ENCODE measurements around the gene SERAC1.
"Not testable (repeated sequence)": the region's sequence is repeated elsewhere in the genome, so short reads cannot be mapped to it uniquely, and the experiment has no call there.

SERAC1 gene

DNA sequence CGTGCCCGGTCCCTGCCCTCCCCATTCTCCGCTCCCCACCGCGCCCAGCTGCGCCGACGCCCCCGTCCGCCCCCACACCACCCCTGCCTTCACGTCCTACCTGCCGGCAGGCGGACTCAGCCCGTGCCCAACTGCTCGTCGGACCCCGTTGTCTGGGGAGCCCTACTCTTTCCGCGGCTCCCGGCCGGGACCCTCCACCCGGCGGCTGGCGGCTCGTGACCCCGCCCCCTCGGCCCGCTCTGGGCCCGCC lies at the start of gene SERAC1:
SERAC1 (minus strand) TSS at position 223 of the 250 bp plus-strand sequence. CDS start 9,899 bp downstream, outside the sequence.
- DNase-seq = no peak

DNA sequence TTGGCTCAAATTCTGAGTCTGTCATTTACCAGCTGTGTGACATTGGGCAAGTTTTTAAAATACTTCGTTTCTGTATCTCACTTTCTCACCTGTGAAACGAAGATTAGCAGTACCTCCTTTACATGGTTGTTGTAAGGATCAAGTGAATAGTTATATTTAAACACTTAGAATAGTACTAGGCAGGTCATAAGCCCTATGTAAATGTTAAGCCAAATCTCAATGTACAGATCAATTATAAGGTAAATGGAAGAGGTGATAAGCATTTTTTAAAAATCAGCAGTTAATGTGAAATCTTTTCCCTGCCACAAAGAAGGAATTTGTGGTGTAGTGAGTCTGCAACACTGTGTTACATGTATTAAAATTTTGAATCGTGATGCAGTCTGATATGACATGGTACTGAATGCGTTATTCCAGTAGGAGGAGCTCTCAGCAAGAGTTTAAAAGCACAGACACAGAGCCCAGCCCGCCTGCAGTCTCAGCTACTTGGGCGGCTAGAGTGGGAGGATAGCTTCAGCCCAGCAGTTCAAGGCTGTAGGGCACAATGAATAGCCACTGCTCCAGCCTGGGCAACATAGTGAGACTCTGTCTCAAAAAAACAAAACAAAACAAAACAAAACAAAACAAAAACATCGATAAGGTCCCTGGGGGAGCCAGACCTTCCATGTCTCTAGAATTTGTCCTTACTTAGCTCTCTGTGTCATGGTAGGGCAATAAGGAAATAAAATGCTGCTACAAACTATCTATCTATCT lies 46.0 kb upstream of the SERAC1 start:
- DNase-seq = peak; percentile 48 to 73

DNA sequence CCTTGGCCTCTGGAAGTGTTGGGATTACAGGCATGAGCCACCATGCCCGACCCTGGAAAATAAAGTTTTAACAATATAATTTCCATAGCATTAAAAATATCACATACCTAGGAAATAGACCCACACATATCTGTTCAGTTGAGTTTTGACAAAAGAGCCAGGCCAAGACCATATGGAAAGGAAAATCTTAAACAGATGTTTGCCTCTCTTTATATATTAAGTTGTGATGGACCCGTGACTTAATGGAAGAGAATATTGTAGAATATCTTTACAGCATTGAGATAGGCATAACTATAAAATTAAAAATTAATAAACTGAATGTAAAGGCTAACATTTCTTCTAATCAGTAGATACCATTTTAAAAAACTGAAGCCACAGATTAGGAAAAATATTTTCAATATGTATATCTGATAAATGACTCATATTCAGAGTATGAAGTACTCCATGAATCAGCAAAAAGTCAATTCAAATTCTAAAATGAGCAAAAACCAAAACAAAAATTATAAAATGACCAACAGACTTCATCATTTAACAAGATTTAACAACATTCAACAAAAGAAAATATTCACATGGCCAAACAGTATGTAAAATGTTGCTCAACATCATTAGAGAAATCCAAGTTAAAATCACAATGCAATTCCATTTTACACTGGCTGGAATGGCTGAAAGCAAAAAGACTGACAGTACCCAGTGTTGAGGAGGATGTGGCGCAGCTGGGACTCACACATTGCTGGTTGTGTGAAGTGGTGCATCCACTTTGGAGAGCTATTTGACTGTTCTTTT lies 43.4 kb upstream of the SERAC1 start:
- DNase-seq = no peak

DNA sequence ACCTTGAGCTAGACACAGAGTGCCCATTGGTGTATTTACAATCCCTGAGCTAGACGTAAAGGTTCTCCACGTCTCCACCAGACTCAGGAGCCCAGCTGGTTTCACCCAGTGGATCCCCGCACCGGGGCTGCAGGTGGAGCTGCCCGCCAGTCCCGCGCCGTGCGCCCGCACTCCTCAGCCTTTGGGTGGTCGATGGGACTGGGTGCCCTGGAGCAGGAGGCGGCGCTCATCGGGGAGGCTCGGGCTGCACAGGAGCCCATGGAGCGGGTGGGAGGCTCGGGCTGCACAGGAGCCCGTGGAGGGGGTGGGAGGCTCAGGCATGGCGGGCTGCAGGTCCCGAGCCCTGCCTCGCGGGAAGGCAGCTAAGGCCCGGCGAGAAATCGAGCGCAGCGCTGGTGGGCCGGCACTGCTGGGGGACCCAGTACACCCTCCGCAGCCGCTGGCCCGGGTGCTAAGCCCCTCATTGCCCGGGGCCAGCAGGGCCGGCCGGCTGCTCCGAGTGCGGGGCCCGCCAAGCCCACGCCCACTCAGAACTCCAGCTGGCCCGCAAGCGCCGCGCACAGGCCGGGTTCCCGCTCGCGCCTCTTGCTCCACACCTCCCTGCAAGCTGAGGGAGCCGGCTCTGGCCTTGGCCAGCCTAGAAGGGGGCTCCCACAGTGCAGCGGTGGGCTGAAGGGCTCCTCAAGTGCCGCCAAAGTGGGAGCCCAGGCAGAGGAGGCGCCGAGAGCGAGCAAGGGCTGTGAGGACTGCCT lies 41.7 kb upstream of the SERAC1 start:
- DNase-seq = not testable (repeated sequence)

DNA sequence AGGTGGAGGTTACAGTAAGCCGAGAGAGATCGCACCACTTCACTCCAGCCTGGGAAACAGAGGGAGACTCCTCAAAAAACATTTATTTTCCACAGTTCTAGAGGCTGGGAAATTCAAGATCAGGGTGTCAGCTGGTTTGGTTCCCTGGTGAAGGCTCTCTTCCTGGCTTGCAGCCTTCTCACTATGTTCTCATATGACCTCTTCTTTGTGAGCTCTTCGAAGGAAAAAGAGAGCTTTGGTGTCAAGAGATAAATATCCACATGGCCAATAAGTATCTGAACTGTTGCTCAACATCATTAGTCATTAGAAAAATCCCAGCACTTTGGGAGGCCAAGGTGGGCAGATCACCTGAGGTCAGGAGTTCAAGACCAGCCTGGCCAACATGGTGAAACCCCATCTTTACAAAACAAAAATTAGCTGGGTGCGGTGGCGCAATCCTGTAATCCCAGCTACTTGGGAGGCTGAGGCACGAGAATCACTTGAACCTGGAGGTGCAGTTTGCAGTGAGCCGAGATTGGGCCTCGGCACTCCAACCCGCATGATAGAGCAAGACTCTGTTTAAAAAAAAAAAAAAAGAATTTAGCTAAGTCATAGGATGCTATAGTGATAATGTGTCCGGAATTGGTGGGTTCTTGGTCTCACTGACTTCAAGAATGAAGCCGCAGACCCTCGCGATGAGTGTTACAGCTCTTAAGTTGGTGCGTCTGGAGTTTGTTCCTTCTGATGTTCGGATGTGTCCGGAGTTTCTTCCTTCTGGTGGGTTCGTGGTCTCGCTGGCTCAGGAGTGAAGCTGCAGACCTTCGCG lies 40.4 kb upstream of the SERAC1 start:
- not testable (repeated sequence) for DNase-seq

DNA sequence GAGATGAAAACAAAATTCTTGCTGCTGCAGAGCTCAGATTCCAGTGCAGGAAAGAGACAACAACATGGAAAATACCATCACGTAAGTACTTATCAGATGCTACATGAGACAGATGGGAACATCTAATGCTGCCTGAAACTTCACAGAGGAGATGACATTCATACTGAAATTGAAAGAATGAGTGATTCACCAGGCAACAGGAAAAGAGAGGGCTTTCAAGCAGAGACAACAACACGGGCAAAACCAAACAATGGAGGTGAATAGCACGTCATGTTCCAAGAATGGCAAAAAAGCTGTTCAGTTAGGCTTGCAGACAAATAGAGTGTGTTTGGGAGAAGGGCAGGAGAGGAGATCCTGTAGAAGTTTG lies 39.3 kb upstream of the SERAC1 start:
- DNase-seq = no peak

DNA sequence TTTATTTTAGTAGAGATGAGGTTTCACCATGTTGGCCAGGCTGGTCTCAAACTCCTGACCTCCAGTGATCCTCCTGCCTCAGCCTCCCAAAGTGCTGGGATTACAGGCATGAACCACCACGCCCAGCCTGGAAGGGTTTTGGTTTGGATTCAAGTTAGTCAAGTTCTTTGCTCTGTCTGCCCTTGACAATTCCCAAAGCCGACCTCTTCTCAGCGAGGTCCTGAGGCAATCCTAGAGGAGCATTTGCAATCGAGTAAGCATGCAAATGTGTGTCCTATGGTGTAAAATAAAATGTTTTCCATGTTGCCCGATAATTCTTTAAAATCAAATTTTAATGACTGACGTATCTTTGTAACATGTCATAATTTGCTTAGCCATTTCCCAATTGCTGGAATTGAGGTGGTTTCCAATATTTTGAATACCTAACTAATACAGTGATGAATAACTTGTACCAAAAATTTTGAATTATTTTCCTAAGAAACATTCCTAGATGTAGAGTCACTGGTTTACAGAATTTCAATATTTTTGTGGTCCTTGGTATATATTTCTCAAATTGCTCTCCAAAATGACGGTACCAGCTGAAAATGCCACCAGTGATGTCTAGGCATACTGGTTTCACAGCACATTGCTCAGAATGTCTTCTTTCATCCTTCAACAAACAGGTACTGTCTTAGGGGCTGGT lies 38.8 kb upstream of the SERAC1 start:
- DNase-seq = no peak

DNA sequence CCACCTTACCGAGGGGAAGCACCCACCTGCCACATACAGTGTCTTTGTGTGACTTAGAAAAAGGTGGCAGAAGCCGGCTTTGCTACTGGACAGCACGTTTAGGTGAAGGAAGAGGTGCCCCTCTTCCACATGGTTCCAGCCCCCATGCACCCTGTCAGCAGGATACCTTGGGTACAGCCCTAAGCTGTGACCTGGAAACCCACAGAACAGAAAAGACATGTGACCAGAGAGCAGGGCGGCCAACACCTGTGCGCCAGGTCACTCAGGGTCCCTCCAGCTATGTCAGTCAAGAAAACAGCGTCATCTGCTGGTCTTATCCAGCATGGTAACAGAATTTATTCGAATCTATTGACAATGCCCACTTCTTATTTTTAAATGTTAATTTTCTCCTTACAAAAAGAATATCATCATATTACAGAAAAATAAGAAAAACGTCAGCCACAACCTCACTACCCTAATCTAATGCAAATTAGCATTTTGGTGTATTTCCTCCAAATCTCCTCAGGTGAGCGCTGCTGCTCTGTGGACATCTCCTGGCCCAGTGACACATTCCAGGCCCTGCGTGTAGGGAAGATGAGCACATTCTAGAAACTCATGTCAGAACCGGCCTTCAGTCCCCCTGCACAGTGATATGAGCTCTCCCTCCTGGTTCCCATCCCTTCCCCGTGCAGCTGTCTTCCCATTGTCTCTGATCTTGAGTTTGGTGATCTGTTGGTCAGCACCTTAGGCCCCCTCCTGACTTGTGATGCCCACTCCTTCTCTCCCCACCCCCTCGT lies 37.3 kb upstream of the SERAC1 start:
- no peak for DNase-seq

DNA sequence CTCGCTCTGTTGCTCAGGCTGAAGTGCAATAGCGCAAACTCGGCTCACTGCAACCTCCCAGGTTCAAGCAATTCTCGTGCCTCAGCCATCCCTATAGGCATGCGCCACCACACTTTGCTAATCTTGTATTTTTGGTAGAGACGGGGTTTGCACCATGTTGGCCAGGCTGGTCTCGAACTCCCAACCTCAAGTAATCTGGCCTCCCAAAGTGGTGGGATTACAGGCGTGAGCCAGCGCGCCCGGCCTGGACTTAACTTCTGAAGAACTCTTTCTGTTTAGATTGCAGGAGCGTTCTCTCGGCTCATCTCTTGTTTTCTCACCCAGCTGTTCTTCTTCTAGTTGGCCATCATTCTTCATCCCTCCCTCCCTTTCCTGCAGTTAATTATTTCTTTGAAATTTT lies 30.4 kb upstream of the SERAC1 start:
- no peak for DNase-seq

DNA sequence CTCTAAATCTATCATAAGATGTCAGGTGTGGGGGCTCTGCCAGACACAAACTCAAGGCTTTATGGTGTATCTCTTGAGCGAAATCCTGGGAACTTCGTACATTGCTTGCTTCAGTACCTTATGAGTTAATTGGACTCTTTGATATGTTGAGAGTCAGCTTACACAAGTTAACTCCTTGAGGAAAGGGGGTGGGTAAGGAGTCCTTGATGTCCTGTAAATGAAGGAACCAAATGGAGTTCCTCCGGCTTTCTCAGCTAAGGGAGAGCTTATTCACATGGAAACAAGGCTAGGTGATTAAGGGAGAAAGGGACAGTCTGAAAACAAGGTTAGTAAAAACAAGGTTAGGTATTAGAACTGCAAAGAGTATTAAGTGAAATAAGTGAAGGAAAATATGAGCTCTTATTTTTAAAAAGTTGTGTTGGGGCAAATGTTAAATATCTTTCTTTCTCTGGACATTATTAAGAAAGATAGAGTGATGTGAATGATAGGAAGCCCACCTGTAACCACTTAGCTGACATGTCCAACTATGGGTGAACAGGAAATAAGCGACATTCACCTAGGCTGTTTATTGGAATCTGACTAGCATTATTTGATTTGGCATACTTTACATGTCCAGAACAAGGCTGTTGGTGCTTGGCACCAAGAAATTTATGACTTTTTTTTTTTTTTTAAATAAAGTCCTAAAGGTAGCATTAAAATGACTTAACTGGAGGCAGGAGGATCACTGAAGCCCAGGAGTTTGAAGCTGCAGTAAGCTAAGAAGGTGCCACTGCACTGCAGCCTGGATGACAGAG lies 26.6 kb upstream of the SERAC1 start:
- no peak for DNase-seq

DNA sequence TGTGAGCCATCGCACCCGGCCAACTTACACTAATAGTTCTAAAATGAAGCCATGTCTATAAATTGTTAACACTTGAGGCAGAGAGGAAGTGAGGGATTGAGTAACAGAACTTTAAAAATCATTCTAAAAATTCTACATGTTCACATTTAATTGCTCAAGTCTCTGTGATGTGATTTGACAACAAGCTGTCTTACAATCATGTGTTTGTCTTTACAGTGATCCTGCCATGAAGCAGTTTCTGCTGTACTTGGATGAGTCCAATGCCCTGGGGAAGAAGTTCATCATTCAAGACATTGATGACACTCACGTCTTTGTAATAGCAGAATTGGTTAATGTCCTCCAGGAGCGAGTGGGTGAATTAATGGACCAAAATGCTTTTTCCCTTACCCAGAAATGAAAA lies 23.7 kb upstream of the SERAC1 start:
- no peak for DNase-seq

DNA sequence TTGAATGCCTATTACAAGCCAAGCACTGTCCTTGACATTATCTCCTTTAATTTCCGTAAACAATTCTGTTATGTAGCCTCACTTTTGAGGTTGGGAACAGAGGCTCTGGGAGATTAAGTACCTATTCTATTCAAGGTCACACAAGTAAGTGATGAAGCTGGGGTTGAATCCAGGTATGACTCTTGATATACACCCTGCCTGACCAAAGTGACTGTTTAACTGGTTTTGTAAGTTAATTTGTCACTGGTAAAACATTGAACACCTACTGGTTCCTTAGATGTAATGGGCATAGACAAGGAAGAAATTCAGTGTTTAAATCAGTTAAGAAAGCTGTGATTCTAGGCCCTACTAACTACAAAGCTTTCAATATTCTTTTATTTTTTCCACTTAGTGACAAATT lies 23.0 kb upstream of the SERAC1 start:
- DNase-seq = no peak

DNA sequence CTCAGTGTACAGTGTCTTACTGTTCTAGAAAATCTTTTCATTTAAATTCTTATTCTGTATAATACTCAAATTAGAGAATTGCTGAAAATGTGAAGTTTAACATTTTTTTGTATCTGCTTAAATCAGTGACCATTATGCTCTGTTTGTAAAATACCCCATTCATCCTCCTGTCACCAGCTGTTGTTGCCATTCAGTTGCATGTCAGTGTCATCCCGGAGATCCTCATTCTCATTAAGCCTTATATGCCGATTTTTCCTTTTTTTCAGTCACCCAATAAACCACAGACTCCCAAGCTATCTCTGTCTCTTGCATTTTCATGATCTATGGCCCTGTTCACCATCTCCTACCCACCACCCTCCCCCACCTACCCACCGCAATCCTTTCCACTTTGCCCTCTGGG lies 20.5 kb upstream of the SERAC1 start:
- no peak for DNase-seq

DNA sequence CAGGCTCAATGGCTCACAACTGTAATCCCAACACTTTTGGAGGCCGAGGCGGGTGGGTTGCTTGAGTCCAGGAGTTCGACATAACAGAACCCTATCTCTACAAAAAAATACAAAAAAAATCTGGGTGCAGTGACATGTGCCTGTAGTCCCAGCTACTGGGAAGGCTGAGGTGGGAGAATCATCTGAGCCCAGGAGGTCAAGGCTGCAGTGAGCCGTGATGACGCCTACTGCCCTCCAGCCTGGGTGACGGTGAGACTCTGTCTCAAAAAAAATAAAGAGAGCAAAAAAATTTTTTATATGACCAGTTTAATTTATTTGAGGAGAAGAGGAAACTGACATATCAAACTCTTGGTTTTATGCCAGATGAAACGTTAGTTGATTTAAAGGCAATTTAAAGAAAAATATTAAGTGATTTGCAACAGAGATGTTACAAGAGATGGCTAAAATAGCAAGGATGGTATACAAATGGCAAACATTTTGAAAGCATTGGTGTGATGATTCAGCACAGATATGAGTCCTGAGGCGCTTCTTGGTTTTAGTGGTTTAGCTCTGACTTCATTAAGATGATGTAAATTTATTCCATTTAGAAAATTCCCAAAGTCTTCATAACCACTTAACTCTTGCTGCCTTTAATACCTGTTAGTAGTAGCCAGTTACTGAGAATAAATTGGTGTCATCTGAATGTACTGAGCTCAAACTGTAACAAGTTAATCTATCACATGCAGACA lies 17.8 kb upstream of the SERAC1 start:
- no peak for DNase-seq

DNA sequence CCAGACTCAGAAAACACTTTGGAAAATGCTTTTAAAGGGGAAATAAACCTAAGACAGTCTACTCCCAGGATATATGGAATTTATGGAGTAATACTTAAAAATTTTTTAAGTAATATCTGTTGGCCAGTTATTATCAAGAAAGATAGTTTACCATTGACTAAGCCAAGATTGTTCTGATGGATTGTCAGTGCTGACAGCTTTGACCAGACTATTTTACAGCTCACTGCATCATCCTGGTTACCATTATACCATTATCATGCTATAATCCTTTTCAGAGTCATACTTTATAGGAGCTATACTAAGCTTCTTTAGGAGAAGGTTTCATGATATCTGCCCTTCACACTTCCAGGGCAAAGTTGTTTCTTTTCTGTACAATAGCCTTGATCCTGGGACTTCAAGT lies 16.5 kb upstream of the SERAC1 start:
- DNase-seq = no peak

DNA sequence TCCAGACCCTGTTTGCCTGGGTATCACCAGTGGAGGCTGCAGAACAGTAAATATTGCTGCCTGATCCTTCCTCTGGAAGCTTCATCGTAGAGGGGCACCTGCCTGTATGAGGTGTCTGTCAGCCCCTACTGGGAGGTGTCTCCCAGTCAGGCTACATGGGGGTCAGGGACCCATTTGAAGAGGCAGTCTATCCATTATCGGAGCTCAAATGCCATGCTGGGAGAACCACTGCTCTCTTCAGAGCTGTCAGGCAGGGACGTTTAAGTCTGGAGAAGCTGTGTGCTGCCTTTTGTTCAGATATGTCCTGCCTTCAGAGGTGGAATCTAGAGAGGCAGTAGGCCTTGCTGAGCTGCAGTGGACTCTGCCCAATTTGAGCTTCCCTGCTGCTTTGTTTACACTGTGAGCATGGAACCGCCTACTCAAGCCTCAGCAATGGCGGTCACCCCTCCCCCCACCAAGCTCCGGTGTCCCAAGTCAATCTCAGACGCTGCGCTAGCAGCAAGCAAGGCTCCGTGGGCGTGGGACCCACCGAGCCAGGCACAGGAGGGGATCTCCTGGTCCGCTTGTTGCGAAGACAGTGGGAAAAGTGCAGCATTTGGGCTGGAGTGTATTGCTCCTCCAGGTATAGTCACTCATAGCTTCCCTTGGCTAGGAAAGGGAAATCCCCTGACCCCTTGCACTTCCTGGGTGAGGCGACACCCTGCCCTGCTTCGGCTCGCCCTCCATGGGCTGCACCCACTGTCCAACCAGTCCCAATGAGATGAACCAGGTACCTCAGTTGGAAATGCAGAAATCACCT lies 15.3 kb upstream of the SERAC1 start:
- not testable (repeated sequence) for DNase-seq

DNA sequence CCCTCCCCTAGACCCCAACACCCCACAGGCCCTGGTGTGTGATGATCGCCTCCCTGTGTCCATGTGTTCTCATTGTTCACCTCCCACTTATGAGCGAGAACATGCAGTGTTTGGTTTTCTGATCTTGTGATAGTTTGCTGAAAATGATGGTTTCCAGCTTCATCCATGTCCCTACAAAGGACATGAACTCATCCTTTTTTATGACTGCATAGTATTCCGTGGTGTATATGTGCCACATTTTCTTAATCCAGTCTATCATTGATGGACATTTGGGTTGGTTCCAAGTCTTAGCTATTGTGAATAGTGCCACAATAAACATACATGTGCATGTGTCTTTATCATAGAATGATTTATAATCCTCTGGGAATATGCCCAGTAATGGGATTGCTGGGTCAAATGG lies 9.7 kb upstream of the SERAC1 start:
- DNase-seq = not testable (repeated sequence)

DNA sequence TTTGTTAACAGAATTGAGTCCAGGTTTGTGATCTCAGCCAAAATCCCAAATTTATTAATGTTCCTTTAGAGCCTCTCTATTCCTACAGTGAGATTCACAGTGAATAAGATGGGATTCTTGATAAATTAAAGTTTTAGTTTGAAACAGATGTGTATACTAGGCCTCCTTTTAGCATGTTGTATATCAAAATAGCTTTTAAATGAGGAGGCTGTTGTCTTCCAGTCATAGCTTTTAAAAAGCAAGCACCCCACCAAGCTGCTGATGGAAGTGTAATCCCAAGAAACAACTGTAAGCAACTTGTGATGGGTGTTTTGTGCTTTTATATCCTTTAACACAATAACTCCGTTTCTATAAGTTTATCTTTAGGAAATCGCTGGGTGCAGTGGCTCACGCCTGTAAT lies 7.0 kb upstream of the SERAC1 start:
- no peak for DNase-seq

DNA sequence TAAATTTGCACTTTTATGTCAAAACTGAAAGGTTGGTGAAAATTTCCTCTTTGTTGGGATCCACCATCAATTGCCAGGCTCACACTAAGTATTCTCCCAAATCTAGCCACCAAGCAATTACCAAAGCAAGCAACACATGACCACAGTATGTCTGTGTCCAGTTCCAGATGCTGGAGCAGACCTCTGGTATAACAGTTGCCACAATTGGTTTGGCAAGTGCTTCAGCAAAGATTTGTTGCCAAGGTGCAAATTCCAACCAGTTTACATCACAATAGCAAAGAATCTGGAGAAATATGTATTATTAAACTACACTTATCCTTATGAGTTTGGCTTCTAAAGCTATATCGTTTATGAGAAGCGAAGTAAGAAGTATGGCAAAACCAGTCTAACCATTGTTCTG lies 6.5 kb upstream of the SERAC1 start:
- DNase-seq = no peak
